Liver (tissue), 3 donors: ENCODE results near the gene SRD5A1.

Source experiments
- CTCF ChIP-seq: fragments of 150-350 bp; IDR thresholded peaks from 2 replicates; pipeline ENCODE4 v1.5.1; 2017; ENCODE audit warnings: improper control_type of control experiment, low read depth, low read length; ENCODE audit not compliant: missing input control
- EGR1 ChIP-seq, 2 donors: IDR thresholded peaks; 2 replicates each; pipeline ENCODE4 v1.6.1; 2016 to 2018; ENCODE audit warnings: antibody characterized with exemption in 2 of 2, low read depth in 2 of 2
- GABPA ChIP-seq, 2 donors: IDR thresholded peaks in 1 of 2; conservative IDR thresholded peaks in 1 of 2; 2 replicates each; pipeline ENCODE4 v1.6.1; 2016; ENCODE audit warnings: antibody characterized with exemption in 2 of 2, mild to moderate bottlenecking in 1 of 2, moderate library complexity in 1 of 2
- JUND ChIP-seq, 2 donors: IDR thresholded peaks; 2 replicates each; pipeline ENCODE4 v1.6.1; 2016; ENCODE audit warnings: antibody characterized with exemption in 2 of 2
- RAD21 ChIP-seq, 2 donors: IDR thresholded peaks; 2 replicates each; pipeline ENCODE4 v1.6.1; 2016; ENCODE audit warnings: antibody characterized with exemption in 2 of 2, mild to moderate bottlenecking in 2 of 2
- RXRA ChIP-seq, 2 donors: IDR thresholded peaks; 2 replicates each; pipeline ENCODE4 v1.6.1; 2017 to 2018; ENCODE audit warnings: antibody characterized with exemption in 2 of 2, mild to moderate bottlenecking in 1 of 2
- SP1 ChIP-seq: IDR thresholded peaks from 2 replicates; pipeline ENCODE4 v1.6.1; 2018; ENCODE audit warnings: antibody characterized with exemption, mild to moderate bottlenecking
- TAF1 ChIP-seq: conservative IDR thresholded peaks from 2 replicates; pipeline ENCODE4 v1.6.1; 2016; ENCODE audit warnings: antibody characterized with exemption, mild to moderate bottlenecking
- YY1 ChIP-seq: IDR thresholded peaks from 2 replicates; pipeline ENCODE4 v1.6.1; 2016; ENCODE audit warnings: antibody characterized with exemption, mild to moderate bottlenecking
- TF ChIP-seq, protein P1 (sequence below): IDR thresholded peaks from 2 replicates; pipeline ENCODE4 v1.6.1; 2016; ENCODE audit warnings: antibody characterized with exemption
- TF ChIP-seq, protein P2 (sequence below): IDR thresholded peaks from 2 replicates; pipeline ENCODE4 v1.6.1; 2016; ENCODE audit warnings: antibody characterized with exemption
- TF ChIP-seq, protein P3 (sequence below): IDR thresholded peaks from 2 replicates; pipeline ENCODE4 v1.6.1; 2016; ENCODE audit warnings: antibody characterized with exemption, mild to moderate bottlenecking
- donor health status: healthy.
- donor health status: healthy.

DNA sequence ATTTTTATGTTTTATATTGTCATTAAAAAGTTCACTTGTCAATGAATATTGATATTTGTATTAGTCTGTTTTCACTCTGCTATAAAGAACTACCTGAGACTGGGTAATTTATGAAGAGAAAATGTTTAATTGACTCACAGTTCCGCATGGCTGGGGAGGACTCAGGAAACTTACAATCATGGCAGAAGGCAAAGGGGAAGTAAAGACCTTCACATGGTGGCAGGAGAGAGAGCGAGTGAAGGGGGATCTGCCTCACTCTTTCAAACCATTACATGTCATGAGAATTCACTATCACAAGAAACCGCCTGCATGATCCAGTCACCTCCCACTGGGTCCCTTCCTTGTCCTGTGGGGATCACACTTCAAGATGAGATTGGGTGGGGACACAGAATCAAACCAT lies 27.4 kb downstream of the SRD5A1 start:
- TF ChIP-seq CTCF, result no peak
- no peak for TF ChIP-seq JUND (IDR thresholded peaks at IDR 0.05)
- no peak for TF ChIP-seq TAF1
- no peak for TF ChIP-seq EGR1 (IDR thresholded peaks at IDR 0.05; ENCODE audit: low read depth in 2 of 2)
- no peak for TF ChIP-seq RXRA (IDR thresholded peaks at IDR 0.05)
- TF ChIP-seq, protein P1, sequence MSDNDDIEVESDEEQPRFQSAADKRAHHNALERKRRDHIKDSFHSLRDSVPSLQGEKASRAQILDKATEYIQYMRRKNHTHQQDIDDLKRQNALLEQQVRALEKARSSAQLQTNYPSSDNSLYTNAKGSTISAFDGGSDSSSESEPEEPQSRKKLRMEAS, result no peak
- TF ChIP-seq, protein P2, sequence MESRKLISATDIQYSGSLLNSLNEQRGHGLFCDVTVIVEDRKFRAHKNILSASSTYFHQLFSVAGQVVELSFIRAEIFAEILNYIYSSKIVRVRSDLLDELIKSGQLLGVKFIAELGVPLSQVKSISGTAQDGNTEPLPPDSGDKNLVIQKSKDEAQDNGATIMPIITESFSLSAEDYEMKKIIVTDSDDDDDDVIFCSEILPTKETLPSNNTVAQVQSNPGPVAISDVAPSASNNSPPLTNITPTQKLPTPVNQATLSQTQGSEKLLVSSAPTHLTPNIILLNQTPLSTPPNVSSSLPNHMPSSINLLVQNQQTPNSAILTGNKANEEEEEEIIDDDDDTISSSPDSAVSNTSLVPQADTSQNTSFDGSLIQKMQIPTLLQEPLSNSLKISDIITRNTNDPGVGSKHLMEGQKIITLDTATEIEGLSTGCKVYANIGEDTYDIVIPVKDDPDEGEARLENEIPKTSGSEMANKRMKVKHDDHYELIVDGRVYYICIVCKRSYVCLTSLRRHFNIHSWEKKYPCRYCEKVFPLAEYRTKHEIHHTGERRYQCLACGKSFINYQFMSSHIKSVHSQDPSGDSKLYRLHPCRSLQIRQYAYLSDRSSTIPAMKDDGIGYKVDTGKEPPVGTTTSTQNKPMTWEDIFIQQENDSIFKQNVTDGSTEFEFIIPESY, result no peak
- TF ChIP-seq SP1, result no peak
- no peak for TF ChIP-seq GABPA (IDR thresholded peaks at IDR 0.05 in 1 of 2, conservative IDR thresholded peaks at IDR 0.05 in 1 of 2)
- no peak for TF ChIP-seq YY1
- TF ChIP-seq, protein P3, sequence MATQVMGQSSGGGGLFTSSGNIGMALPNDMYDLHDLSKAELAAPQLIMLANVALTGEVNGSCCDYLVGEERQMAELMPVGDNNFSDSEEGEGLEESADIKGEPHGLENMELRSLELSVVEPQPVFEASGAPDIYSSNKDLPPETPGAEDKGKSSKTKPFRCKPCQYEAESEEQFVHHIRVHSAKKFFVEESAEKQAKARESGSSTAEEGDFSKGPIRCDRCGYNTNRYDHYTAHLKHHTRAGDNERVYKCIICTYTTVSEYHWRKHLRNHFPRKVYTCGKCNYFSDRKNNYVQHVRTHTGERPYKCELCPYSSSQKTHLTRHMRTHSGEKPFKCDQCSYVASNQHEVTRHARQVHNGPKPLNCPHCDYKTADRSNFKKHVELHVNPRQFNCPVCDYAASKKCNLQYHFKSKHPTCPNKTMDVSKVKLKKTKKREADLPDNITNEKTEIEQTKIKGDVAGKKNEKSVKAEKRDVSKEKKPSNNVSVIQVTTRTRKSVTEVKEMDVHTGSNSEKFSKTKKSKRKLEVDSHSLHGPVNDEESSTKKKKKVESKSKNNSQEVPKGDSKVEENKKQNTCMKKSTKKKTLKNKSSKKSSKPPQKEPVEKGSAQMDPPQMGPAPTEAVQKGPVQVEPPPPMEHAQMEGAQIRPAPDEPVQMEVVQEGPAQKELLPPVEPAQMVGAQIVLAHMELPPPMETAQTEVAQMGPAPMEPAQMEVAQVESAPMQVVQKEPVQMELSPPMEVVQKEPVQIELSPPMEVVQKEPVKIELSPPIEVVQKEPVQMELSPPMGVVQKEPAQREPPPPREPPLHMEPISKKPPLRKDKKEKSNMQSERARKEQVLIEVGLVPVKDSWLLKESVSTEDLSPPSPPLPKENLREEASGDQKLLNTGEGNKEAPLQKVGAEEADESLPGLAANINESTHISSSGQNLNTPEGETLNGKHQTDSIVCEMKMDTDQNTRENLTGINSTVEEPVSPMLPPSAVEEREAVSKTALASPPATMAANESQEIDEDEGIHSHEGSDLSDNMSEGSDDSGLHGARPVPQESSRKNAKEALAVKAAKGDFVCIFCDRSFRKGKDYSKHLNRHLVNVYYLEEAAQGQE, result no peak
- TF ChIP-seq RAD21 (IDR thresholded peaks at IDR 0.05), result no peak
